HL-60 (cell line): ENCODE measurements around the gene PXDN.

ENCODE experiments used
- DNase-seq, 2 experiments: peaks; one replicate each; pipeline ENCODE4 v3.0.0-alpha.2; 2010 to 2020; ENCODE audit warnings: low read depth in 1 of 2, low spot score in 1 of 2
- H3K27ac ChIP-seq: fragments of 250-450 bp; sonication (Bioruptor Pico); replicated peaks from 2 replicates; pipeline ENCODE4 v1.5.1; 2020; ENCODE audit warnings: mild to moderate bottlenecking, moderate library complexity
- H3K27me3 ChIP-seq: fragments of 250-450 bp; sonication (Bioruptor Pico); 2 replicates; pipeline ENCODE4 v1.5.1; 2021; ENCODE audit warnings: mild to moderate bottlenecking, moderate library complexity; ENCODE audit not compliant: insufficient read depth, poor library complexity, severe bottlenecking
- H3K4me3 ChIP-seq: replicated peaks from 2 replicates; pipeline ENCODE4 v1.5.1; 2011; ENCODE audit warnings: mild to moderate bottlenecking, control low read depth, low read length; ENCODE audit not compliant: insufficient read depth
- GABPA ChIP-seq: IDR thresholded peaks from 2 replicates; pipeline ENCODE4 v1.6.1; 2012; ENCODE audit warnings: low read depth
- POLR2AphosphoS5 ChIP-seq: IDR thresholded peaks from 2 replicates; pipeline ENCODE4 v1.6.1; 2012; ENCODE audit warnings: low read depth
- SPI1 ChIP-seq: IDR thresholded peaks from 2 replicates; pipeline ENCODE4 v1.6.1; 2012; ENCODE audit warnings: low read depth, mild to moderate bottlenecking, borderline replicate concordance
- long read RNA-seq: library from polyadenylated mRNA; unstranded; transcript quantifications from one replicate; pipeline ENCODE4 v2.0.0, GENCODE V29; 2020
- TF ChIP-seq, protein P1 (sequence below): IDR thresholded peaks from one replicate; pipeline ENCODE4 v1.5.1; 2011; ENCODE audit warnings: low read length, control low read depth, inconsistent platforms; ENCODE audit not compliant: insufficient read depth
- TF ChIP-seq, protein P2 (sequence below): IDR thresholded peaks from 2 replicates; pipeline ENCODE4 v1.6.1; 2012; ENCODE audit warnings: low read depth; ENCODE audit not compliant: insufficient replicate concordance

PXDN gene, protein sequence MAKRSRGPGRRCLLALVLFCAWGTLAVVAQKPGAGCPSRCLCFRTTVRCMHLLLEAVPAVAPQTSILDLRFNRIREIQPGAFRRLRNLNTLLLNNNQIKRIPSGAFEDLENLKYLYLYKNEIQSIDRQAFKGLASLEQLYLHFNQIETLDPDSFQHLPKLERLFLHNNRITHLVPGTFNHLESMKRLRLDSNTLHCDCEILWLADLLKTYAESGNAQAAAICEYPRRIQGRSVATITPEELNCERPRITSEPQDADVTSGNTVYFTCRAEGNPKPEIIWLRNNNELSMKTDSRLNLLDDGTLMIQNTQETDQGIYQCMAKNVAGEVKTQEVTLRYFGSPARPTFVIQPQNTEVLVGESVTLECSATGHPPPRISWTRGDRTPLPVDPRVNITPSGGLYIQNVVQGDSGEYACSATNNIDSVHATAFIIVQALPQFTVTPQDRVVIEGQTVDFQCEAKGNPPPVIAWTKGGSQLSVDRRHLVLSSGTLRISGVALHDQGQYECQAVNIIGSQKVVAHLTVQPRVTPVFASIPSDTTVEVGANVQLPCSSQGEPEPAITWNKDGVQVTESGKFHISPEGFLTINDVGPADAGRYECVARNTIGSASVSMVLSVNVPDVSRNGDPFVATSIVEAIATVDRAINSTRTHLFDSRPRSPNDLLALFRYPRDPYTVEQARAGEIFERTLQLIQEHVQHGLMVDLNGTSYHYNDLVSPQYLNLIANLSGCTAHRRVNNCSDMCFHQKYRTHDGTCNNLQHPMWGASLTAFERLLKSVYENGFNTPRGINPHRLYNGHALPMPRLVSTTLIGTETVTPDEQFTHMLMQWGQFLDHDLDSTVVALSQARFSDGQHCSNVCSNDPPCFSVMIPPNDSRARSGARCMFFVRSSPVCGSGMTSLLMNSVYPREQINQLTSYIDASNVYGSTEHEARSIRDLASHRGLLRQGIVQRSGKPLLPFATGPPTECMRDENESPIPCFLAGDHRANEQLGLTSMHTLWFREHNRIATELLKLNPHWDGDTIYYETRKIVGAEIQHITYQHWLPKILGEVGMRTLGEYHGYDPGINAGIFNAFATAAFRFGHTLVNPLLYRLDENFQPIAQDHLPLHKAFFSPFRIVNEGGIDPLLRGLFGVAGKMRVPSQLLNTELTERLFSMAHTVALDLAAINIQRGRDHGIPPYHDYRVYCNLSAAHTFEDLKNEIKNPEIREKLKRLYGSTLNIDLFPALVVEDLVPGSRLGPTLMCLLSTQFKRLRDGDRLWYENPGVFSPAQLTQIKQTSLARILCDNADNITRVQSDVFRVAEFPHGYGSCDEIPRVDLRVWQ (N-terminal part only)
- long read RNA-seq = 0 reads

- no peak for DNase-seq
- Histone ChIP-seq H3K27ac (no peak within 1 kb of the TSS), H3K27me3 (peaks cover 14% of the 10 kb centered on the region), H3K4me3 (no peak within 1 kb of the TSS)
- TF ChIP-seq, protein P1, sequence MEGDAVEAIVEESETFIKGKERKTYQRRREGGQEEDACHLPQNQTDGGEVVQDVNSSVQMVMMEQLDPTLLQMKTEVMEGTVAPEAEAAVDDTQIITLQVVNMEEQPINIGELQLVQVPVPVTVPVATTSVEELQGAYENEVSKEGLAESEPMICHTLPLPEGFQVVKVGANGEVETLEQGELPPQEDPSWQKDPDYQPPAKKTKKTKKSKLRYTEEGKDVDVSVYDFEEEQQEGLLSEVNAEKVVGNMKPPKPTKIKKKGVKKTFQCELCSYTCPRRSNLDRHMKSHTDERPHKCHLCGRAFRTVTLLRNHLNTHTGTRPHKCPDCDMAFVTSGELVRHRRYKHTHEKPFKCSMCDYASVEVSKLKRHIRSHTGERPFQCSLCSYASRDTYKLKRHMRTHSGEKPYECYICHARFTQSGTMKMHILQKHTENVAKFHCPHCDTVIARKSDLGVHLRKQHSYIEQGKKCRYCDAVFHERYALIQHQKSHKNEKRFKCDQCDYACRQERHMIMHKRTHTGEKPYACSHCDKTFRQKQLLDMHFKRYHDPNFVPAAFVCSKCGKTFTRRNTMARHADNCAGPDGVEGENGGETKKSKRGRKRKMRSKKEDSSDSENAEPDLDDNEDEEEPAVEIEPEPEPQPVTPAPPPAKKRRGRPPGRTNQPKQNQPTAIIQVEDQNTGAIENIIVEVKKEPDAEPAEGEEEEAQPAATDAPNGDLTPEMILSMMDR = no peak
- no peak for TF ChIP-seq POLR2AphosphoS5
Observed at GRCh38 chr2:1744446-1745170, at the start of gene PXDN. PXDN (minus strand) TSS chr2:1744515; CDS start chr2:1744455, 60 bp downstream.

GRCh38 chr2:1793868-1794445 lies 49.6 kb upstream of the PXDN start:
- Histone ChIP-seq H3K27ac (no peak overlapping the region), H3K27me3 (peaks cover 3% of the 10 kb centered on the region), H3K4me3 (no peak overlapping the region)
- TF ChIP-seq, protein P2, sequence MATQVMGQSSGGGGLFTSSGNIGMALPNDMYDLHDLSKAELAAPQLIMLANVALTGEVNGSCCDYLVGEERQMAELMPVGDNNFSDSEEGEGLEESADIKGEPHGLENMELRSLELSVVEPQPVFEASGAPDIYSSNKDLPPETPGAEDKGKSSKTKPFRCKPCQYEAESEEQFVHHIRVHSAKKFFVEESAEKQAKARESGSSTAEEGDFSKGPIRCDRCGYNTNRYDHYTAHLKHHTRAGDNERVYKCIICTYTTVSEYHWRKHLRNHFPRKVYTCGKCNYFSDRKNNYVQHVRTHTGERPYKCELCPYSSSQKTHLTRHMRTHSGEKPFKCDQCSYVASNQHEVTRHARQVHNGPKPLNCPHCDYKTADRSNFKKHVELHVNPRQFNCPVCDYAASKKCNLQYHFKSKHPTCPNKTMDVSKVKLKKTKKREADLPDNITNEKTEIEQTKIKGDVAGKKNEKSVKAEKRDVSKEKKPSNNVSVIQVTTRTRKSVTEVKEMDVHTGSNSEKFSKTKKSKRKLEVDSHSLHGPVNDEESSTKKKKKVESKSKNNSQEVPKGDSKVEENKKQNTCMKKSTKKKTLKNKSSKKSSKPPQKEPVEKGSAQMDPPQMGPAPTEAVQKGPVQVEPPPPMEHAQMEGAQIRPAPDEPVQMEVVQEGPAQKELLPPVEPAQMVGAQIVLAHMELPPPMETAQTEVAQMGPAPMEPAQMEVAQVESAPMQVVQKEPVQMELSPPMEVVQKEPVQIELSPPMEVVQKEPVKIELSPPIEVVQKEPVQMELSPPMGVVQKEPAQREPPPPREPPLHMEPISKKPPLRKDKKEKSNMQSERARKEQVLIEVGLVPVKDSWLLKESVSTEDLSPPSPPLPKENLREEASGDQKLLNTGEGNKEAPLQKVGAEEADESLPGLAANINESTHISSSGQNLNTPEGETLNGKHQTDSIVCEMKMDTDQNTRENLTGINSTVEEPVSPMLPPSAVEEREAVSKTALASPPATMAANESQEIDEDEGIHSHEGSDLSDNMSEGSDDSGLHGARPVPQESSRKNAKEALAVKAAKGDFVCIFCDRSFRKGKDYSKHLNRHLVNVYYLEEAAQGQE = no peak
- TF ChIP-seq GABPA = no peak
- no peak for TF ChIP-seq SPI1
- TF ChIP-seq POLR2AphosphoS5 = no peak
- TF ChIP-seq, protein P1 = no peak
- DNase-seq = no peak

DNA sequence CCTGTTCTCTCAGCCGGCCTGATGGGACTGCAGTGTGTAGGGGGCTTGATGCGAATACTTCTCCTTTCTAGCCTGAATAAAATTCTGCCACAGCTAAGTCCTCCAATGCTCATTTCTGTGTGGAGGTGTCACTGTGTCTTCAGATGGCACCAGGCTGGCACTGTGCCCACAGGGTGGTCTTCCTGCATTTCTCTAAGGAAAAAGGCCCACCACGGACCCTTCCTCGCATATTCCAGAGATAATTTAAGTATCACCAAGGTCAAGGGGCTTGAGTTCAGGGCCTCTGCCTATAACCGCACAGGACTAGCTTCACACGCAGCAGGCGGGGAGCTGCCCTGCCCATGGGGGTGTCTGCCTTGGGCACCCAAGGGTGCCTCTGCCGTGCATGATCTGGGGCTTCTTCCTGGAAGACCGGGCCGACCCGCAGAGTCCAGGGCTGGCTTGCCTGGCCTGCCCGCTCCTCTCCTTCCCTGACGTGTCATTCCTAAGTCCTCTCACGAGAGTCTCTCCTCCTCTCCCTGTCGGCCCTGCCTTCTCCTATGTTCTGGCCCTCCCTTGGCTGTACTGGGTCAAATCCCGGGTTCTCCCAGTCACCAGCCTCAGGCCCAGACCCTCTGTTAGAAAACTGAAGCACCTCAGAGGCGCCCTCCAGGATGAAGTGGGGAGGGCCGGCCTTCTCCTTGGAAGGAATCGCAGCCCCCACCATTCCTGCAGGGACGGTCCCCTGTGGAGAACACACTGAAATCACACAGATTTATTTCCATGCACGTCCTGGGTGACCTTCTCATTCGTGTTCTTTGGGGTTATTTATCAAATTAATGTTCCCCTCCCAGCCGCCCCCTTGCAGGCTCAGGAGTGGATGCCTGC lies 48.9 kb upstream of the PXDN start:
- peaks cover 3% of the 10 kb centered on the region for H3K27me3 ChIP-seq
- no peak for DNase-seq
- no peak for TF ChIP-seq SPI1
- no peak for TF ChIP-seq POLR2AphosphoS5
- TF ChIP-seq GABPA = no peak
- TF ChIP-seq, protein P2 = no peak
- TF ChIP-seq, protein P1 = no peak
- H3K27ac ChIP-seq = no peak overlapping the region
- no peak overlapping the region for H3K4me3 ChIP-seq
